Fibroblast of lung (primary cell): ENCODE data around the gene MYO5B. TPM values are rescaled to one million over a fixed set of nuclear protein-coding genes. Genes with fewer than 3 reads are reported as not detected.

ENCODE experiments used
- DNase-seq, 2 donors: peaks; one replicate each; pipeline versions ENCODE4 v3.0.0 to v3.0.0-alpha.2; 2010; ENCODE audit warnings: low read depth in 2 of 2
- H2AFZ ChIP-seq: 2 replicates; pipeline ENCODE4 v1.5.1; 2012; ENCODE audit warnings: low read length, control low read depth, inconsistent platforms
- H3K27ac ChIP-seq: 2 replicates; pipeline ENCODE4 v1.5.1; 2011; ENCODE audit warnings: low read length, control low read depth; ENCODE audit not compliant: insufficient read depth
- H3K27me3 ChIP-seq: 2 replicates; pipeline ENCODE4 v1.5.1; 2011; ENCODE audit warnings: mild to moderate bottlenecking, low read length; ENCODE audit not compliant: control insufficient read depth, insufficient read depth
- H3K36me3 ChIP-seq: 2 replicates; pipeline ENCODE4 v1.5.1; 2011; ENCODE audit warnings: low read length; ENCODE audit not compliant: control insufficient read depth, insufficient read depth
- H3K4me1 ChIP-seq: 2 replicates; pipeline ENCODE4 v1.5.1; 2011; ENCODE audit warnings: low read length; ENCODE audit not compliant: control insufficient read depth, insufficient read depth; ENCODE audit errors: extremely low read depth
- H3K4me2 ChIP-seq: 2 replicates; pipeline ENCODE4 v1.5.1; 2011; ENCODE audit warnings: low read length, control low read depth; ENCODE audit not compliant: insufficient read depth; ENCODE audit errors: extremely low read depth
- H3K4me3 ChIP-seq, 4 experiments: fragments of 200-600 bp in 1 of 4; sonication (generic) in 1 of 4; replicated peaks in 1 of 4; 2 replicates each; pipeline ENCODE4 v1.5.1; 2011 to 2016; ENCODE audit warnings: low read length in 4 of 4, low read depth in 3 of 4, mild to moderate bottlenecking in 3 of 4, control low read depth in 2 of 4, inconsistent platforms in 1 of 4, mixed read lengths in 1 of 4; ENCODE audit not compliant: insufficient read depth in 1 of 4; ENCODE audit errors: control extremely low read depth in 1 of 4
- H3K79me2 ChIP-seq: 2 replicates; pipeline ENCODE4 v1.5.1; 2012; ENCODE audit warnings: mild to moderate bottlenecking, low read length, inconsistent platforms; ENCODE audit not compliant: control insufficient read depth, insufficient read depth
- H3K9ac ChIP-seq: 2 replicates; pipeline ENCODE4 v1.5.1; 2011; ENCODE audit warnings: mild to moderate bottlenecking, low read length, control low read depth; ENCODE audit not compliant: insufficient read depth
- H3K9me3 ChIP-seq: 2 replicates; pipeline ENCODE4 v1.5.1; 2012; ENCODE audit warnings: low read depth, low read length; ENCODE audit not compliant: control insufficient read depth, insufficient read depth
- H4K20me1 ChIP-seq: 2 replicates; pipeline ENCODE4 v1.5.1; 2011; ENCODE audit warnings: low read length; ENCODE audit not compliant: control insufficient read depth, insufficient read depth; ENCODE audit errors: extremely low read depth
- EZH2 ChIP-seq: IDR thresholded peaks from 2 replicates; pipeline ENCODE4 v1.5.1; 2012; ENCODE audit warnings: low read length, control low read depth, mild to moderate bottlenecking; ENCODE audit errors: missing control alignments
- polyA plus RNA-seq, 2 donors: library from polyadenylated mRNA; depleted of rRNA in 1 of 2; stranded (reverse) in 1 of 2; unstranded in 1 of 2; fragments of >200 nt; gene quantifications; 2 replicates each; pipeline ENCODE4 v1.2.1, GENCODE V29; 2011 to 2012; ENCODE audit warnings: missing spikeins in 1 of 2
- total RNA-seq: library from RNA; depleted of rRNA; stranded (reverse); fragments of >200 nt; gene quantifications from 2 replicates; pipeline ENCODE4 v1.2.1, GENCODE V29; 2014
- TF ChIP-seq, protein P1 (sequence below), 2 donors: IDR thresholded peaks in 1 of 2; conservative IDR thresholded peaks in 1 of 2; 1 replicate in 1 of 2; 2 replicates in 1 of 2; pipeline ENCODE4 v1.5.1; 2011 to 2012; ENCODE audit warnings: low read length in 2 of 2, control low read depth in 1 of 2, inconsistent platforms in 1 of 2, low read depth in 1 of 2, mild to moderate bottlenecking in 1 of 2

MYO5B gene
- total and polyA plus RNA-seq, 2 donors (not counting 1 experiment from before 2014, with no cell fraction given): under 0.01 to 0.06 TPM

DNA sequence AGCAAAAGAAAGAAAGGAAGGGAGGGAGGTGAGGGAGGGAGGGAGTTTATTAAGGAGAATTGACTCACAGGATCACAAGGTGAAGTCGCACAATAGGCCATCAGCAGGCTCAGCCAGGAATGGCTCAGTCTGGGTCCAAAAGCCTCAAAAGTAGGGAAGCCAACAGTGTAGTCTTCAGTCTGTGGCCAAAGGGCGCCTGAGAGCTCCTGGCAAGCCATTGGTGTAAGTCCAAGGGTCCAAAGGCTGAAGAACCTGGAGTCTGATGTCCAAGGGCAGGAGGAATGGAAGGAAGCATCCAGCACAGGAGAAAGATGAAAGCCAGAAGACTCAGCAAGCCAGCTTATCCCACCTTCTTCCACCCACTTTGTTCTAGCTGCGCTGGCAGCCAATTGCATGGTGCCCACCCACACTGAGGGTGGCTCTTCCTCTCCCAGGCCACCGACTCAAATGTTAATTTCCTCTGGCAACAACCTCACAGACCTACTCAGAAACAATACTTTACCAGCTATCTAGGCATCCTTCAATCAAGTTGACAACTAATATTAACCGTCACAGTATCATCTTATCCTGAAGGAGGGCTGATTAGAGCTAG, 375.8 kb downstream of the MYO5B start:
- no peak for TF ChIP-seq EZH2
- TF ChIP-seq, protein P1, sequence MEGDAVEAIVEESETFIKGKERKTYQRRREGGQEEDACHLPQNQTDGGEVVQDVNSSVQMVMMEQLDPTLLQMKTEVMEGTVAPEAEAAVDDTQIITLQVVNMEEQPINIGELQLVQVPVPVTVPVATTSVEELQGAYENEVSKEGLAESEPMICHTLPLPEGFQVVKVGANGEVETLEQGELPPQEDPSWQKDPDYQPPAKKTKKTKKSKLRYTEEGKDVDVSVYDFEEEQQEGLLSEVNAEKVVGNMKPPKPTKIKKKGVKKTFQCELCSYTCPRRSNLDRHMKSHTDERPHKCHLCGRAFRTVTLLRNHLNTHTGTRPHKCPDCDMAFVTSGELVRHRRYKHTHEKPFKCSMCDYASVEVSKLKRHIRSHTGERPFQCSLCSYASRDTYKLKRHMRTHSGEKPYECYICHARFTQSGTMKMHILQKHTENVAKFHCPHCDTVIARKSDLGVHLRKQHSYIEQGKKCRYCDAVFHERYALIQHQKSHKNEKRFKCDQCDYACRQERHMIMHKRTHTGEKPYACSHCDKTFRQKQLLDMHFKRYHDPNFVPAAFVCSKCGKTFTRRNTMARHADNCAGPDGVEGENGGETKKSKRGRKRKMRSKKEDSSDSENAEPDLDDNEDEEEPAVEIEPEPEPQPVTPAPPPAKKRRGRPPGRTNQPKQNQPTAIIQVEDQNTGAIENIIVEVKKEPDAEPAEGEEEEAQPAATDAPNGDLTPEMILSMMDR (conservative IDR thresholded peaks at IDR 0.05 in 1 of 2, IDR thresholded peaks at IDR 0.05 in 1 of 2; ENCODE audit: low read depth in 1 of 2, low read length in 2 of 2): no peak
- H3K4me2 ChIP-seq: no peak overlapping the region
- no peaks in the 10 kb centered on the region for H3K4me1 ChIP-seq
- DNase-seq: no peak
- no peak overlapping the region for H3K9ac ChIP-seq
- no peaks in the 10 kb centered on the region for H3K9me3 ChIP-seq
- H3K27me3 ChIP-seq: no peaks in the 10 kb centered on the region
- no peaks in the 10 kb centered on the region for H3K79me2 ChIP-seq
- H3K4me3 ChIP-seq: no peak overlapping the region
- no peak overlapping the region for H3K27ac ChIP-seq
- H4K20me1 ChIP-seq: no peaks in the 10 kb centered on the region
- H3K36me3 ChIP-seq: no peaks in the 10 kb centered on the region
- H2AFZ ChIP-seq: no peak overlapping the region

DNA sequence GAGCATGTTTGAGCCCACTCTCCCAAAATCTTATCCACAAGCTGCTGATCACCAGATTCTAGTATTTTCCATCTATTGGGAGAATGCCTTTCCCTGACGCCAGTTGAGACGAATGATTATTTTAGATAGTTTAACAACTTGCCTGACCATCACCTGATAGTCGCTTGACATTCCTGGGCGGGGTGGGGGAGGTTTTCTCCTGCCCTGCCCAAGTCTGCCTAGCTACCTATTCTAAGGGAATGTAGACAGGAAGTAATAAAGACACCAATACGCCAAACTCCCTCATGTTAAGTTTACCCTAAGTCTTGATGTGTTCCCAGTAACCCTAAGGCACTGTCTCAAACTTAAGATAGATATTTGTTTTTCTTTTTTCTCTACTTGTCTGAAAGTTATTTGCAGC, 377.0 kb downstream of the MYO5B start:
- Histone ChIP-seq H3K27ac (no peak overlapping the region), H3K36me3 (no peaks in the 10 kb centered on the region), H3K4me3 (no peak overlapping the region), H4K20me1 (no peaks in the 10 kb centered on the region), H3K79me2 (no peaks in the 10 kb centered on the region), H3K9ac (no peak overlapping the region), H3K27me3 (no peaks in the 10 kb centered on the region), H3K9me3 (no peaks in the 10 kb centered on the region), H3K4me1 (no peaks in the 10 kb centered on the region), H3K4me2 (no peak overlapping the region), H2AFZ (no peak overlapping the region)
- no peak for TF ChIP-seq EZH2
- TF ChIP-seq, protein P1 (conservative IDR thresholded peaks at IDR 0.05 in 1 of 2, IDR thresholded peaks at IDR 0.05 in 1 of 2; ENCODE audit: low read depth in 1 of 2, low read length in 2 of 2): no peak
- DNase-seq: no peak

DNA sequence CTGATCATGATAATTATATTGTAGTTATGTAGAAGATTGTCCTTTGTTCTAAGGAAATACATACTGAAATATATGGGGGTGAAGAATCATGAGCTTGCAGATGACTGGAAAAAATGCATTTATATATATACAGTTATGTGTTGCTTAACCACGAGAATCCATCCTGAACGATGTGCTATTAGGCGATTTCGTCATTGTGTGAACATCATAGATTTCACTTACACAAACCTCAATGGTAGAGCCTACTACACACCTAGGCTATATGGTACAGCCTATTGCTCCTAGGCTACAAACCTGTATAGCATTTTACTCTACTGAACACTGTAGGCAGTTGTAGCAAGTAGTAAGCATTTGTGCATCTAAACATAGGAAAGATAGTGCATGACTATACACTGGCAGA, 379.0 kb downstream of the MYO5B start:
- Histone ChIP-seq H3K36me3 (no peaks in the 10 kb centered on the region), H3K4me3 (no peak overlapping the region), H3K79me2 (no peaks in the 10 kb centered on the region), H3K27me3 (no peaks in the 10 kb centered on the region), H3K9ac (no peak overlapping the region), H3K4me1 (peaks cover 2% of the 10 kb centered on the region), H3K27ac (no peak overlapping the region), H3K9me3 (no peaks in the 10 kb centered on the region), H4K20me1 (no peaks in the 10 kb centered on the region), H2AFZ (no peak overlapping the region), H3K4me2 (no peak overlapping the region)
- TF ChIP-seq EZH2: no peak
- TF ChIP-seq, protein P1 (conservative IDR thresholded peaks at IDR 0.05 in 1 of 2, IDR thresholded peaks at IDR 0.05 in 1 of 2; ENCODE audit: low read depth in 1 of 2, low read length in 2 of 2): no peak
- DNase-seq: no peak
